Measurements from ENCODE around the gene PDE2A.

DNA sequence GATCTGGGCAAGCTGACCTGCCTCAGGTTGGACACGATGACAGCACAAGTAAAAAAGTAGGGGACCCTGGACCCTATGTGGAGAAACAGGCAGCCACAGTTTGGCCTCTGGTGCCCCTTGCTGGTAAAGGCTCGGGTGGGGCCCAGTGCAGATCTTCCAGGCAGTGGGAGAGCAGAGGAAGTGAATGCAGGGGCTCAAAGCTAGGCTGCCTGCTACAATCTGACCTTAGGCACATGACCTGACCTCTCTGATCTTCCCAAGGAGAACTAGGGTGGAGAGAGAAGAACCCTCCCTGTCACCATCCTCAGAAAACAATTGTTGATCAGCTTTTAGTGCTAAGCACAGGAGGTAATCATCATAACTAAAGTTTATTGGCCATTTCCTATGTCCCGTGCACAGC is 76.5 kb downstream of the PDE2A start:
- TF ChIP-seq, protein P1, sequence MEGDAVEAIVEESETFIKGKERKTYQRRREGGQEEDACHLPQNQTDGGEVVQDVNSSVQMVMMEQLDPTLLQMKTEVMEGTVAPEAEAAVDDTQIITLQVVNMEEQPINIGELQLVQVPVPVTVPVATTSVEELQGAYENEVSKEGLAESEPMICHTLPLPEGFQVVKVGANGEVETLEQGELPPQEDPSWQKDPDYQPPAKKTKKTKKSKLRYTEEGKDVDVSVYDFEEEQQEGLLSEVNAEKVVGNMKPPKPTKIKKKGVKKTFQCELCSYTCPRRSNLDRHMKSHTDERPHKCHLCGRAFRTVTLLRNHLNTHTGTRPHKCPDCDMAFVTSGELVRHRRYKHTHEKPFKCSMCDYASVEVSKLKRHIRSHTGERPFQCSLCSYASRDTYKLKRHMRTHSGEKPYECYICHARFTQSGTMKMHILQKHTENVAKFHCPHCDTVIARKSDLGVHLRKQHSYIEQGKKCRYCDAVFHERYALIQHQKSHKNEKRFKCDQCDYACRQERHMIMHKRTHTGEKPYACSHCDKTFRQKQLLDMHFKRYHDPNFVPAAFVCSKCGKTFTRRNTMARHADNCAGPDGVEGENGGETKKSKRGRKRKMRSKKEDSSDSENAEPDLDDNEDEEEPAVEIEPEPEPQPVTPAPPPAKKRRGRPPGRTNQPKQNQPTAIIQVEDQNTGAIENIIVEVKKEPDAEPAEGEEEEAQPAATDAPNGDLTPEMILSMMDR (IDR thresholded peaks at IDR 0.05): no peak
- TF ChIP-seq POLR2A (IDR thresholded peaks at IDR 0.05): no peak

Measured in uterus (tissue), 2 donors.